HuH-7.5 (cell line): ENCODE measurements around the gene XPA.
"Not testable (repeated sequence)": the region's sequence is repeated elsewhere in the genome, so short reads cannot be mapped to it uniquely, and the experiment has no call there.

Experiments used
- DNase-seq: peaks from one replicate; pipeline ENCODE4 v3.0.0; 2011; ENCODE audit warnings: low spot score

The XPA gene

GRCh38 chr9:97696803-97697601, at the start of gene XPA:
Gene XPA, minus strand, starts transcription at chr9:97697340. Its CDS starts 48 bp downstream, at chr9:97697292.
- DNase-seq: peak; percentile 97

- DNase-seq: no peak
Measured at GRCh38 chr9:97744710-97745708, 47.9 kb upstream of the XPA start.

GRCh38 chr9:97744025-97744424, 46.9 kb upstream of the XPA start:
- not testable (repeated sequence) for DNase-seq

- DNase-seq: no peak
Measured at GRCh38 chr9:97742545-97742944, 45.4 kb upstream of the XPA start.

GRCh38 chr9:97741947-97742346, 44.8 kb upstream of the XPA start:
- DNase-seq: no peak

- DNase-seq: peak; percentile 71
Measured at GRCh38 chr9:97740848-97741821, 44.0 kb upstream of the XPA start.

GRCh38 chr9:97737429-97737828, 40.3 kb upstream of the XPA start:
- DNase-seq: peak; percentile 45

- DNase-seq: no peak
Measured at GRCh38 chr9:97735070-97735600, 38.0 kb upstream of the XPA start.

GRCh38 chr9:97726716-97727115, 29.6 kb upstream of the XPA start:
- no peak for DNase-seq

- no peak for DNase-seq
Measured at GRCh38 chr9:97723819-97724218, 26.7 kb upstream of the XPA start.

- DNase-seq: no peak
Measured at GRCh38 chr9:97722331-97722730, 25.2 kb upstream of the XPA start.

GRCh38 chr9:97721396-97721795, 24.3 kb upstream of the XPA start:
- DNase-seq: no peak

- DNase-seq: no peak
Measured at GRCh38 chr9:97717866-97718265, 20.7 kb upstream of the XPA start.

GRCh38 chr9:97714435-97714834, 17.3 kb upstream of the XPA start:
- no peak for DNase-seq

- no peak for DNase-seq
Measured at GRCh38 chr9:97711223-97711626, 14.1 kb upstream of the XPA start.

GRCh38 chr9:97710356-97711222, 13.4 kb upstream of the XPA start:
- DNase-seq: peak; percentile 49

GRCh38 chr9:97706246-97706645, 9.1 kb upstream of the XPA start:
- no peak for DNase-seq

GRCh38 chr9:97705354-97705950, 8.3 kb upstream of the XPA start:
- DNase-seq: no peak

GRCh38 chr9:97704851-97705250, 7.7 kb upstream of the XPA start:
- no peak for DNase-seq

GRCh38 chr9:97704345-97704677, 7.2 kb upstream of the XPA start:
- no peak for DNase-seq
